Left lung (tissue), 10 donors: ENCODE results near the gene MRPS9. TPM values are rescaled to one million over a fixed set of nuclear protein-coding genes. Genes with fewer than 3 reads are reported as not detected.

ENCODE experiments used
- ATAC-seq: fragments of 200-7000 bp; cut with Tn5 transposase; one replicate; pipeline ENCODE4 v1.9.1; 2020; ENCODE audit warnings: moderate library complexity
- DNase-seq, 4 donors: peaks; one replicate each; pipeline ENCODE4 v3.0.0-alpha.2; 2013 to 2020
- H3K27ac ChIP-seq, 2 donors: fragments of 200-600 bp; sonication (generic) in 1 of 2; one replicate each; pipeline versions ENCODE4 v1.5.0 to v1.8.0; 2020 to 2021
- H3K27me3 ChIP-seq, 2 donors: fragments of 200-600 bp; sonication (generic) in 1 of 2; one replicate each; pipeline versions ENCODE4 v1.5.0 to v1.8.0; 2020 to 2021
- H3K36me3 ChIP-seq, 2 donors: fragments of 200-600 bp; sonication (generic) in 1 of 2; one replicate each; pipeline versions ENCODE4 v1.5.0 to v1.8.0; 2020 to 2021
- H3K4me1 ChIP-seq, 2 donors: fragments of 200-600 bp; one replicate each; pipeline ENCODE4 v1.8.0; 2021
- H3K4me3 ChIP-seq, 2 donors: fragments of 200-600 bp; sonication (generic) in 1 of 2; one replicate each; pipeline versions ENCODE4 v1.5.0 to v1.8.0; 2020 to 2021; ENCODE audit warnings: mild to moderate bottlenecking in 1 of 2
- H3K9me3 ChIP-seq, 2 donors: fragments of 200-600 bp; sonication (generic) in 1 of 2; one replicate each; pipeline versions ENCODE4 v1.5.0 to v1.8.0; 2020 to 2021
- CTCF ChIP-seq, 2 donors: fragments of 200-600 bp; sonication (generic) in 1 of 2; IDR thresholded peaks; one replicate each; pipeline versions ENCODE4 v1.5.0 to v1.8.0; 2021; ENCODE audit warnings: antibody characterized with exemption in 2 of 2
- intact Hi-C, 2 donors: fragments of 100-400 bp; cut with DNase I; formaldehyde crosslinking; loops; one replicate each; pipeline versions ENCODE4 v1.11.2 to v1.14.2; 2022
- polyA plus RNA-seq, 6 donors: library from polyadenylated mRNA; unstranded; fragments of 120-200 nt; gene quantifications; one replicate each; pipeline ENCODE4 v1.2.1, GENCODE V29; 2013; ENCODE audit not compliant: insufficient read length in 6 of 6
- total RNA-seq, 2 donors: library from RNA; stranded (reverse); fragmentation: NEBNext Ultra II Directional; extraction: Animal tissue kit (Norgen Biotek cat#: 25700); gene quantifications; one replicate each; pipeline ENCODE4 v1.2.1, GENCODE V29; 2021
- donor health status: DM: no; HTN: yes; CAD: no.
- donor health status: DM: no; HTN: no; CAD: no.

MRPS9 gene
- total and polyA plus RNA-seq, 8 donors = 14.3 to 45.0 (median 39.0) TPM

GRCh38 chr2:105118960-105119359 is 81.1 kb downstream of the MRPS9 start:
- Histone ChIP-seq H3K36me3 (no peaks in the 10 kb centered on the region), H3K4me1 (no peaks in the 10 kb centered on the region), H3K27ac (no peak overlapping the region), H3K9me3 (no peaks in the 10 kb centered on the region), H3K27me3 (no peaks in the 10 kb centered on the region), H3K4me3 (no peak overlapping the region)
- intact Hi-C loops = no loop called here
- no peak for TF ChIP-seq CTCF (IDR thresholded peaks at IDR 0.05)
- ATAC-seq (no peak), DNase-seq (no peak)

- ATAC-seq = no peak
- no peak for DNase-seq
- Histone ChIP-seq H3K36me3 (no peaks in the 10 kb centered on the region), H3K4me1 (no peaks in the 10 kb centered on the region), H3K27me3 (no peaks in the 10 kb centered on the region), H3K9me3 (no peaks in the 10 kb centered on the region), H3K27ac (no peak overlapping the region), H3K4me3 (no peak overlapping the region)
- no peak for TF ChIP-seq CTCF (IDR thresholded peaks at IDR 0.05)
- intact Hi-C loops = no loop called here
Observed at GRCh38 chr2:105121434-105121833, 83.6 kb downstream of the MRPS9 start.

GRCh38 chr2:105125428-105125827 is 87.6 kb downstream of the MRPS9 start:
- no peak for TF ChIP-seq CTCF (IDR thresholded peaks at IDR 0.05)
- Histone ChIP-seq H3K27ac (no peak overlapping the region), H3K4me3 (no peak overlapping the region), H3K36me3 (no peaks in the 10 kb centered on the region), H3K9me3 (no peaks in the 10 kb centered on the region), H3K27me3 (no peaks in the 10 kb centered on the region), H3K4me1 (no peaks in the 10 kb centered on the region)
- intact Hi-C loops = no loop called here
- DNase-seq (no peak), ATAC-seq (no peak)

- Histone ChIP-seq H3K36me3 (no peaks in the 10 kb centered on the region), H3K4me3 (no peak overlapping the region), H3K9me3 (no peaks in the 10 kb centered on the region), H3K27ac (no peak overlapping the region), H3K27me3 (no peaks in the 10 kb centered on the region), H3K4me1 (no peaks in the 10 kb centered on the region)
- intact Hi-C loops = no loop called here
- DNase-seq = no peak
- TF ChIP-seq CTCF (IDR thresholded peaks at IDR 0.05) = no peak
- no peak for ATAC-seq
Observed at GRCh38 chr2:105125920-105126319, 88.1 kb downstream of the MRPS9 start.

GRCh38 chr2:105126336-105126735 is 88.5 kb downstream of the MRPS9 start:
- Histone ChIP-seq H3K36me3 (no peaks in the 10 kb centered on the region), H3K4me3 (no peak overlapping the region), H3K27ac (no peak overlapping the region), H3K9me3 (no peaks in the 10 kb centered on the region), H3K27me3 (no peaks in the 10 kb centered on the region), H3K4me1 (no peaks in the 10 kb centered on the region)
- no peak for DNase-seq
- no peak for TF ChIP-seq CTCF (IDR thresholded peaks at IDR 0.05)
- intact Hi-C loops = no loop called here
- no peak for ATAC-seq
